Adrenal gland (tissue), 12 donors: ENCODE results near the gene TNRC6B. TPM values are rescaled to one million over a fixed set of nuclear protein-coding genes. Genes with fewer than 3 reads are reported as not detected.

ENCODE experiments used
- DNase-seq, 7 donors: peaks; one replicate each; pipeline ENCODE4 v3.0.0-alpha.2; 2019 to 2020
- H3K27ac ChIP-seq, 5 donors: fragments of 200-600 bp; sonication (generic) in 4 of 5; 1 replicate in 3 of 5; 2 replicates in 2 of 5; pipeline versions ENCODE4 v1.5.1 to v1.8.0; 2016 to 2020; ENCODE audit warnings: mild to moderate bottlenecking in 1 of 5
- H3K27me3 ChIP-seq: fragments of 200-600 bp; 2 replicates; pipeline ENCODE4 v1.8.0; 2021
- H3K36me3 ChIP-seq, 2 donors: fragments of 200-600 bp; replicated peaks in 1 of 2; 1 replicate in 1 of 2; 2 replicates in 1 of 2; pipeline versions ENCODE4 v1.5.1 to v1.8.0; 2018 to 2022
- H3K4me1 ChIP-seq, 2 donors: fragments of 200-600 bp; replicated peaks in 1 of 2; 1 replicate in 1 of 2; 2 replicates in 1 of 2; pipeline versions ENCODE4 v1.5.1 to v1.8.0; 2018 to 2021
- H3K4me3 ChIP-seq, 4 donors: fragments of 200-600 bp; sonication (generic) in 3 of 4; one replicate each; pipeline ENCODE4 v1.5.1; 2016 to 2018
- H3K9me3 ChIP-seq, 3 donors: fragments of 200-600 bp; sonication (generic) in 1 of 3; replicated peaks in 1 of 3; 1 replicate in 2 of 3; 2 replicates in 1 of 3; pipeline versions ENCODE4 v1.5.1 to v1.8.0; 2016 to 2021
- CTCF ChIP-seq, 6 experiments: fragments of 450-650 bp in 4 of 6; fragments of 200-600 bp in 2 of 6; sonication (generic) in 1 of 6; IDR thresholded peaks; 1 replicate in 5 of 6; 2 replicates in 1 of 6; pipeline versions ENCODE4 v1.5.1 to v1.8.0; 2016 to 2021; ENCODE audit warnings: antibody characterized with exemption in 6 of 6, mild to moderate bottlenecking in 2 of 6, moderate library complexity in 1 of 6
- POLR2A ChIP-seq, 2 donors: fragments of 450-650 bp; IDR thresholded peaks; one replicate each; pipeline ENCODE4 v1.6.1; 2017; ENCODE audit warnings: antibody characterized with exemption in 2 of 2, mild to moderate bottlenecking in 2 of 2, moderate library complexity in 1 of 2
- whole genome bisulfite sequencing, 4 donors: extraction: QIAGEN DNeasy Blood & Tissue Kit in 2 of 4; methylation state at CpG; one replicate each; pipeline versions ENCODE4 v1.1.5 to v1.1.7; 2013 to 2017; 5-methylcytosine and 5-hydroxymethylcytosine counted together
- intact Hi-C, 2 donors: fragments of 100-400 bp; cut with DNase I; formaldehyde crosslinking; loops; one replicate each; pipeline versions ENCODE4 v1.14.1 to v1.15.0; 2022 to 2023
- polyA plus RNA-seq, 3 donors: library from polyadenylated mRNA; stranded (reverse); fragments of 200-250 nt in 2 of 3; fragments of 350-450 nt in 1 of 3; fragmentation: Illumina TruSeq in 1 of 3; extraction: RNeasy Lipid Tissue Mini Kit (QIAGEN cat#74804) in 1 of 3; gene quantifications; one replicate each; pipeline ENCODE4 v1.2.3, GENCODE V29; 2013 to 2014
- total RNA-seq, 9 donors: library from RNA; depleted of rRNA in 4 of 9; stranded (reverse); fragments of >200 nt in 4 of 9; fragments of 120-200 nt in 1 of 9; fragmentation: NEBNext Ultra II Directional in 1 of 9; extraction: Animal tissue kit (Norgen Biotek cat#: 25700) in 1 of 9; gene quantifications; one replicate each; pipeline versions ENCODE4 v1.1.0 to v1.2.4, GENCODE V29; 2013 to 2023
- donor health status: healthy with polysubstance abuse.
- donor health status: Bipolar disorder and iron deficiency.
- donor health status: DM: yes; HTN: yes; CAD: no.
- donor health status: DM: no; HTN: no; CAD: no.
- donor health status: DM: no; HTN: no; CAD: no.
- donor health status: DM: yes; HTN: yes; CAD: no.

TNRC6B gene
- total and polyA plus RNA-seq, 12 donors, result 2.8 to 57.6 (median 32.8) TPM

- 48 to 68% (median 57%) methylated on average over 7 of the region's 7 CpGs for WGBS, 4 donors
Observed at GRCh38 chr22:40263191-40263590, 85.5 kb downstream of the TNRC6B start.

GRCh38 chr22:40265783-40266182 lies 88.1 kb downstream of the TNRC6B start:
- peak in 1 of 7 donors; percentile 12 for DNase-seq
- Histone ChIP-seq H3K4me1 (peaks cover 0 to 10% of the 10 kb centered on the region in 2 donors), H3K36me3 (peaks cover 0 to 32% of the 10 kb centered on the region in 2 donors), H3K27me3 (no peaks in the 10 kb centered on the region), H3K27ac (no peak overlapping the region), H3K9me3 (no peaks in the 10 kb centered on the region), H3K4me3 (no peak overlapping the region)
- intact Hi-C loops, result no loop called here
- TF ChIP-seq CTCF (IDR thresholded peaks at IDR 0.05) (no peak), POLR2A (IDR thresholded peaks at IDR 0.05) (no peak)
- WGBS, 4 donors, result 45 to 74% (median 57%) methylated on average over 4 of the region's 4 CpGs

More at GRCh38 chr22:40263191-40263590, 85.5 kb downstream of the TNRC6B start:
- intact Hi-C loops, result no loop called here
- peak overlapping the region in 1 of 5 donors; percentile 43 for H3K27ac ChIP-seq
- TF ChIP-seq CTCF (IDR thresholded peaks at IDR 0.05) (no peak), POLR2A (IDR thresholded peaks at IDR 0.05) (no peak)
- H3K4me1 ChIP-seq, result peaks cover 2 to 21% of the 10 kb centered on the region in 2 donors
- H3K9me3 ChIP-seq, result no peaks in the 10 kb centered on the region
- DNase-seq, result peak in 3 of 7 donors; percentile 35 to 43 (median 37)
- peaks cover 0 to 26% of the 10 kb centered on the region in 2 donors for H3K36me3 ChIP-seq
- no peak overlapping the region for H3K4me3 ChIP-seq
- H3K27me3 ChIP-seq, result no peaks in the 10 kb centered on the region

GRCh38 chr22:40270031-40270430 lies 92.3 kb downstream of the TNRC6B start:
- WGBS, 4 donors, result 95 to 98% (median 96%) methylated on average over 9 of the region's 9 CpGs
- H3K27me3 ChIP-seq, result no peaks in the 10 kb centered on the region
- H3K4me3 ChIP-seq, result no peak overlapping the region
- no peak overlapping the region for H3K27ac ChIP-seq
- no peak for DNase-seq
- H3K4me1 ChIP-seq, result peaks cover 0 to 32% of the 10 kb centered on the region in 2 donors
- peaks cover 0 to 32% of the 10 kb centered on the region in 2 donors for H3K36me3 ChIP-seq
- no peaks in the 10 kb centered on the region for H3K9me3 ChIP-seq
- intact Hi-C loops, result no loop called here
- no peak for TF ChIP-seq CTCF (IDR thresholded peaks at IDR 0.05)
- TF ChIP-seq POLR2A (IDR thresholded peaks at IDR 0.05), result no peak

- no peak for TF ChIP-seq POLR2A (IDR thresholded peaks at IDR 0.05)
- TF ChIP-seq CTCF (IDR thresholded peaks at IDR 0.05), result no peak
- no peak for DNase-seq
- intact Hi-C loops, result no loop called here
- no peaks in the 10 kb centered on the region for H3K9me3 ChIP-seq
- WGBS, 4 donors, result 78 to 86% (median 83%) methylated on average over 5 of the region's 5 CpGs
- peak overlapping the region in 1 of 5 donors; percentile 43 for H3K27ac ChIP-seq
- H3K4me1 ChIP-seq, result peaks cover 2 to 39% of the 10 kb centered on the region in 2 donors
- no peaks in the 10 kb centered on the region for H3K27me3 ChIP-seq
- H3K36me3 ChIP-seq, result peaks cover 0 to 29% of the 10 kb centered on the region in 2 donors
- no peak overlapping the region for H3K4me3 ChIP-seq
Observed at GRCh38 chr22:40270748-40271373, 93.1 kb downstream of the TNRC6B start.
